Measurements from ENCODE around the gene CEP95.
"Not testable (repeated sequence)": the region's sequence is repeated elsewhere in the genome, so short reads cannot be mapped to it uniquely, and the experiment has no call there.

The CEP95 gene

DNA sequence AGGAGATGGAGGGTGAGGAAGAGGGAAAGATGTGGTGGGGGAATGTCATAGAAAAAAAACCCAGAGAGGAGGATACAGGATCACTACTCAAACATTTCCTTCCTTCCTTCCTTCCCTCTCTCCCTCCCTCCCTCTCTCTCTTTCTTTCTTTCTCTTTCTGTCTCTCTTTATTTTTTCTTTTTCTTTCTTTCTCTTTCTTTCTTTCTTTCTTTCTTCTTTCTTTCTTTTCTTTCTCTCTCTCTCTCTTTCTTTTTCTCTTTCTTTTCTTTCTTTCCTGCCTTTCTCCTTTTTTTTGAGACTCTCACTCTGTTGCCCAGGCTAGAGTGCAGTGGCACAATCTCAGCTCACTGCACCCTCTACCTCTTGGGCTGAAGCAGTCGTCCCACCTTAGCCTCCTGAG lies 39.9 kb upstream of the CEP95 start:
- not testable (repeated sequence) for H3K36me3 ChIP-seq (ENCODE audit: control insufficient read depth in 2 of 2, insufficient read depth in 1 of 2, low read length in 2 of 2); H3K27ac ChIP-seq (ENCODE audit: extremely low read depth, low read depth, low read length); H3K9me3 ChIP-seq (ENCODE audit: control insufficient read depth, insufficient read depth, low read depth, low read length); H3K4me3 ChIP-seq (ENCODE audit: low read depth, low read length); H3K4me1 ChIP-seq (ENCODE audit: control insufficient read depth, insufficient read depth, low read length)
- ChIA-PET CTCF (interaction anchor here (0.5 to 0.6 kb wide), 3 partner anchors 50 to 473 kb away, joined by 3 to 5 read pairs (median 3); no protein-coding TSS in a partner anchor), POLR2A (interaction anchor here (0.6 kb wide), 1 partner anchor 26 kb away, joined by 3 read pairs; no protein-coding TSS in a partner anchor)
- TF ChIP-seq ZNF366 (tag by site-specific recombination; conservative IDR thresholded peaks at IDR 0.05) (peak; percentile 84), PRDM1 (tag by site-specific recombination; IDR thresholded peaks at IDR 0.05) (peak; percentile 63; the same call in 1 of the 2 replicates)

DNA sequence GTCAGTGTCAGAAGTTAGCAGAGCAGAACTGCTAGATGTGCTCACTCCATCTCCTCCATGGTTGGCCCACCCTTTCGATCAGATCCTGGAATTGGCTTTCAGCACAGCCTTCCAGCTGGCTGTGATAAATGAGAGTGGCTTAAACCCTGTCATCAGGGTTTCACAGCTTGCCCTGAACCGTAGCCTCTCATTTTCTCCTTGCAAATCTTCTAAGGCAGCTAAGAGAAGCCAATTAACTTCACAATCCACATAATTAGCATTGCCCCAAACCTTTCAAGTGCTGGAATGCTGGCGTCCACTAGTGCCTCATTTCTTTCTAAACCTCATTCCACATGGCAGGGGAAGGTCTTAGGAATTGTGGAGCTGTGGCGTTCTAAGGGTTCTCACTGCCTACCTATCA lies 36.2 kb upstream of the CEP95 start:
- TF ChIP-seq SP7 (tag by site-specific recombination; IDR thresholded peaks at IDR 0.05) (peak; percentile 33; the same call in 1 of the 2 replicates), ZNF311 (tag by site-specific recombination; IDR thresholded peaks at IDR 0.05; ENCODE audit: borderline replicate concordance) (no peak)
- POLR2A ChIA-PET, result no interaction called here
- H3K4me3 ChIP-seq (ENCODE audit: low read depth, low read length), result no peak overlapping the region
- H3K27ac ChIP-seq (ENCODE audit: extremely low read depth, low read depth, low read length), result no peak overlapping the region
- H3K4me1 ChIP-seq (ENCODE audit: control insufficient read depth, insufficient read depth, low read length), result no peaks in the 10 kb centered on the region
- CTCF ChIA-PET, result no interaction called here
- no peaks in the 10 kb centered on the region; a peak in 1 of 3 replicates for H3K36me3 ChIP-seq (ENCODE audit: control insufficient read depth in 2 of 2, insufficient read depth in 1 of 2, low read length in 2 of 2)
- no peaks in the 10 kb centered on the region for H3K9me3 ChIP-seq (ENCODE audit: control insufficient read depth, insufficient read depth, low read depth, low read length)

DNA sequence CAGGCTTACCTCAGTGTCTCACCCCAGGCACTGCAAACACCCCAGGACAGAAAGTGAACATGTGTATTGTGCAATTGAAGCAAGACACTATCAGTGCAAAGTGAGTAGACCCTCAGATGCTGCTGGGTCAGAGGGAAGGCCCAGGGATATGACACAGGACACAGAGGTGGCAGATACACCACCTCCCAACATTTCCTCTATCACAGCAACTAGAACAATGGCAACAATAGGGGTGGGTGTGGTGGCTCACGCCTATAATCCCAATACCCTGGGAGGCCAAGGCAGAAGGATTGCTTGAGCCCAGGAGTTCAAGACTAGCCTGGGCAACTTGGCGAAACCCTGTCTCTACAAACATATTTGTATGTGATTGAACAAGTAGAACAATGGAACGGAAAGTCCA lies 35.3 kb upstream of the CEP95 start:
- H3K4me3 ChIP-seq (ENCODE audit: low read depth, low read length), result no peak overlapping the region
- H3K36me3 ChIP-seq (ENCODE audit: control insufficient read depth in 2 of 2, insufficient read depth in 1 of 2, low read length in 2 of 2), result peaks cover 0 to 3% of the 10 kb centered on the region in 2 experiments; a peak in 1 of 3 replicates
- no peak overlapping the region for H3K27ac ChIP-seq (ENCODE audit: extremely low read depth, low read depth, low read length)
- CTCF ChIA-PET, result no interaction called here
- TF ChIP-seq ZNF292 (tag by site-specific recombination; IDR thresholded peaks at IDR 0.05; ENCODE audit: borderline replicate concordance, low read depth) (no peak), ZNF112 (tag by site-specific recombination; IDR thresholded peaks at IDR 0.05) (no peak), ZNF843 (tag by site-specific recombination; IDR thresholded peaks at IDR 0.05) (no peak)
- no peaks in the 10 kb centered on the region for H3K9me3 ChIP-seq (ENCODE audit: control insufficient read depth, insufficient read depth, low read depth, low read length)
- no peaks in the 10 kb centered on the region for H3K4me1 ChIP-seq (ENCODE audit: control insufficient read depth, insufficient read depth, low read length)
- POLR2A ChIA-PET, result no interaction called here

DNA sequence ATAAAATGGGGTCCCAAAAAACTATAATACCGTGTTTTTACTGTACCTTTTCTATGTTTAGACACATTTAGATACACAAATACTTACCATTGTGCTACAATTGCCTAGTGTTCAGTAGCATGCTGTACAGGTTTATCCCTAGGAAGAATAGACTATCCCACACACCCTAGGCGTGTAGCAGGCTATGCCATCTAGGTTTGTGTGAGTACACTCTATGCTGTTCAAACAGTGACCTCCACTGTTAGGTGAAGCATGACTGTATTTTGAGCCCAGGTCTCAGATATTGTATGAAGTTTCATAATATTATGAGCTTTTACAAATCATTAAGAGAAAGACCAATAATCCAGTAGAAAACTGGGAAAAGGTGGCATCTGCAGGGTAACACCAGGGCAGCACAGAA lies 34.2 kb upstream of the CEP95 start:
- POLR2A ChIA-PET, result no interaction called here
- CTCF ChIA-PET, result no interaction called here
- no peaks in the 10 kb centered on the region for H3K9me3 ChIP-seq (ENCODE audit: control insufficient read depth, insufficient read depth, low read depth, low read length)
- H3K27ac ChIP-seq (ENCODE audit: extremely low read depth, low read depth, low read length), result no peak overlapping the region
- H3K4me3 ChIP-seq (ENCODE audit: low read depth, low read length), result no peak overlapping the region
- peaks cover 1% of the 10 kb centered on the region; the same call in 1 of the 2 replicates for H3K4me1 ChIP-seq (ENCODE audit: control insufficient read depth, insufficient read depth, low read length)
- no peak for TF ChIP-seq ZBTB1 (tag by site-specific recombination; IDR thresholded peaks at IDR 0.05)
- TF ChIP-seq ZNF121 (tag by site-specific recombination; IDR thresholded peaks at IDR 0.05), result no peak
- no peak for TF ChIP-seq SALL2 (tag by site-specific recombination; IDR thresholded peaks at IDR 0.05; ENCODE audit: borderline replicate concordance)
- TF ChIP-seq, protein P1, sequence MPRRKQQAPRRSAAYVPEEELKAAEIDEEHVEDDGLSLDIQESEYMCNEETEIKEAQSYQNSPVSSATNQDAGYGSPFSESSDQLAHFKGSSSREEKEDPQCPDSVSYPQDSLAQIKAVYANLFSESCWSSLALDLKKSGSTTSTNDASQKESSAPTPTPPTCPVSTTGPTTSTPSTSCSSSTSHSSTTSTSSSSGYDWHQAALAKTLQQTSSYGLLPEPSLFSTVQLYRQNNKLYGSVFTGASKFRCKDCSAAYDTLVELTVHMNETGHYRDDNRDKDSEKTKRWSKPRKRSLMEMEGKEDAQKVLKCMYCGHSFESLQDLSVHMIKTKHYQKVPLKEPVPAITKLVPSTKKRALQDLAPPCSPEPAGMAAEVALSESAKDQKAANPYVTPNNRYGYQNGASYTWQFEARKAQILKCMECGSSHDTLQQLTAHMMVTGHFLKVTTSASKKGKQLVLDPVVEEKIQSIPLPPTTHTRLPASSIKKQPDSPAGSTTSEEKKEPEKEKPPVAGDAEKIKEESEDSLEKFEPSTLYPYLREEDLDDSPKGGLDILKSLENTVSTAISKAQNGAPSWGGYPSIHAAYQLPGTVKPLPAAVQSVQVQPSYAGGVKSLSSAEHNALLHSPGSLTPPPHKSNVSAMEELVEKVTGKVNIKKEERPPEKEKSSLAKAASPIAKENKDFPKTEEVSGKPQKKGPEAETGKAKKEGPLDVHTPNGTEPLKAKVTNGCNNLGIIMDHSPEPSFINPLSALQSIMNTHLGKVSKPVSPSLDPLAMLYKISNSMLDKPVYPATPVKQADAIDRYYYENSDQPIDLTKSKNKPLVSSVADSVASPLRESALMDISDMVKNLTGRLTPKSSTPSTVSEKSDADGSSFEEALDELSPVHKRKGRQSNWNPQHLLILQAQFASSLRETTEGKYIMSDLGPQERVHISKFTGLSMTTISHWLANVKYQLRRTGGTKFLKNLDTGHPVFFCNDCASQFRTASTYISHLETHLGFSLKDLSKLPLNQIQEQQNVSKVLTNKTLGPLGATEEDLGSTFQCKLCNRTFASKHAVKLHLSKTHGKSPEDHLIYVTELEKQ (tag by site-specific recombination; IDR thresholded peaks at IDR 0.05; ENCODE audit: borderline replicate concordance), result no peak
- TF ChIP-seq, protein P2, sequence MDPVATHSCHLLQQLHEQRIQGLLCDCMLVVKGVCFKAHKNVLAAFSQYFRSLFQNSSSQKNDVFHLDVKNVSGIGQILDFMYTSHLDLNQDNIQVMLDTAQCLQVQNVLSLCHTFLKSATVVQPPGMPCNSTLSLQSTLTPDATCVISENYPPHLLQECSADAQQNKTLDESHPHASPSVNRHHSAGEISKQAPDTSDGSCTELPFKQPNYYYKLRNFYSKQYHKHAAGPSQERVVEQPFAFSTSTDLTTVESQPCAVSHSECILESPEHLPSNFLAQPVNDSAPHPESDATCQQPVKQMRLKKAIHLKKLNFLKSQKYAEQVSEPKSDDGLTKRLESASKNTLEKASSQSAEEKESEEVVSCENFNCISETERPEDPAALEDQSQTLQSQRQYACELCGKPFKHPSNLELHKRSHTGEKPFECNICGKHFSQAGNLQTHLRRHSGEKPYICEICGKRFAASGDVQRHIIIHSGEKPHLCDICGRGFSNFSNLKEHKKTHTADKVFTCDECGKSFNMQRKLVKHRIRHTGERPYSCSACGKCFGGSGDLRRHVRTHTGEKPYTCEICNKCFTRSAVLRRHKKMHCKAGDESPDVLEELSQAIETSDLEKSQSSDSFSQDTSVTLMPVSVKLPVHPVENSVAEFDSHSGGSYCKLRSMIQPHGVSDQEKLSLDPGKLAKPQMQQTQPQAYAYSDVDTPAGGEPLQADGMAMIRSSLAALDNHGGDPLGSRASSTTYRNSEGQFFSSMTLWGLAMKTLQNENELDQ (tag by site-specific recombination; IDR thresholded peaks at IDR 0.05; ENCODE audit: low read depth), result no peak
- TF ChIP-seq ZNF146 (tag by site-specific recombination; IDR thresholded peaks at IDR 0.05), result no peak
- no peak for TF ChIP-seq ZNF510 (tag by site-specific recombination; IDR thresholded peaks at IDR 0.05; ENCODE audit: insufficient replicate concordance)
- no peak for TF ChIP-seq ZNF701 (tag by site-specific recombination; IDR thresholded peaks at IDR 0.05)
- TF ChIP-seq, protein P3, sequence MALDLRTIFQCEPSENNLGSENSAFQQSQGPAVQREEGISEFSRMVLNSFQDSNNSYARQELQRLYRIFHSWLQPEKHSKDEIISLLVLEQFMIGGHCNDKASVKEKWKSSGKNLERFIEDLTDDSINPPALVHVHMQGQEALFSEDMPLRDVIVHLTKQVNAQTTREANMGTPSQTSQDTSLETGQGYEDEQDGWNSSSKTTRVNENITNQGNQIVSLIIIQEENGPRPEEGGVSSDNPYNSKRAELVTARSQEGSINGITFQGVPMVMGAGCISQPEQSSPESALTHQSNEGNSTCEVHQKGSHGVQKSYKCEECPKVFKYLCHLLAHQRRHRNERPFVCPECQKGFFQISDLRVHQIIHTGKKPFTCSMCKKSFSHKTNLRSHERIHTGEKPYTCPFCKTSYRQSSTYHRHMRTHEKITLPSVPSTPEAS (tag by site-specific recombination; IDR thresholded peaks at IDR 0.05), result no peak
- no peak for TF ChIP-seq ZNF529 (tag by site-specific recombination; IDR thresholded peaks at IDR 0.05; ENCODE audit: insufficient replicate concordance)
- H3K36me3 ChIP-seq (ENCODE audit: control insufficient read depth in 2 of 2, insufficient read depth in 1 of 2, low read length in 2 of 2), result peaks cover 5 to 7% of the 10 kb centered on the region in 2 experiments
